K562 (cell line): ENCODE results near the gene PDE4D. TPM values are rescaled to one million over a fixed set of nuclear protein-coding genes. Genes with fewer than 3 reads are reported as not detected.

Source experiments
- ATAC-seq: fragments of 200-7000 bp; cut with Tn5 transposase; 3 replicates; pipeline ENCODE4 v1.9.1; 2020; ENCODE audit warnings: moderate library complexity
- BruUV-seq: library from RNA; stranded (reverse); fragments of 400-500 nt; replicated peaks from 2 replicates; lab custom pipeline; 2021; lab: Mats Ljungman, UMichigan
- CTCF ChIA-PET: fragments of 300-600 bp; formaldehyde crosslinking; extraction: SDS; loops from one replicate; lab custom pipeline; 2021; ENCODE audit warnings: low intra/inter-chr PET ratio; lab: Yijun Ruan, JAX
- POLR2A ChIA-PET: fragments of 300-600, 350-650 bp; sonication (Branson Sonifier 250); formaldehyde crosslinking; extraction: SDS; loops from one replicate; lab custom pipeline; 2021; ENCODE audit warnings: antibody characterized with exemption, inconsistent platforms; lab: Yijun Ruan, JAX
- DNase-seq, 4 experiments: peaks; one replicate each; pipeline versions ENCODE4 v3.0.0 to v3.0.0-alpha.2; 2011 to 2018; ENCODE audit warnings: low spot score in 3 of 4, mixed read lengths in 3 of 4; ENCODE audit errors: extremely low read depth in 1 of 4
- FAIRE-seq: peaks from 2 replicates; lab custom pipeline; 2011; peaks lifted over from hg19 to GRCh38; lab: Jason Lieb, UNC
- H2AFZ ChIP-seq: 2 replicates; pipeline ENCODE4 v1.6.0; 2011; ENCODE audit warnings: low read depth, low read length, control low read depth, inconsistent platforms
- H3K27ac ChIP-seq: fragments of 200-600 bp; 3 replicates; pipeline ENCODE4 v1.8.0; 2011; ENCODE audit warnings: low read depth, mild to moderate bottlenecking, control low read depth, inconsistent platforms, low read length, moderate library complexity, mixed read lengths; ENCODE audit errors: extremely low read depth
- H3K27me3 ChIP-seq, 2 experiments: fragments of 300-600 bp in 1 of 2; 2 replicates in 1 of 2; 3 replicates in 1 of 2; pipeline versions ENCODE4 v1.6.0 to v1.8.0; 2011; ENCODE audit warnings: inconsistent platforms in 2 of 2, low read length in 2 of 2, mild to moderate bottlenecking in 1 of 2, mixed read lengths in 1 of 2, moderate library complexity in 1 of 2; ENCODE audit not compliant: control insufficient read depth in 2 of 2, insufficient read depth in 2 of 2
- H3K36me3 ChIP-seq: fragments of 300-600 bp; 3 replicates; pipeline ENCODE4 v1.8.0; 2011; ENCODE audit warnings: mild to moderate bottlenecking, low read length, inconsistent platforms; ENCODE audit not compliant: control insufficient read depth, insufficient read depth
- H3K4me1 ChIP-seq, 2 experiments: fragments of 200-600 bp in 1 of 2; replicated peaks in 1 of 2; 2 replicates in 1 of 2; 3 replicates in 1 of 2; pipeline versions ENCODE4 v1.5.1 to v1.8.0; 2011; ENCODE audit warnings: inconsistent platforms in 2 of 2, low read length in 2 of 2, mild to moderate bottlenecking in 1 of 2, mixed read lengths in 1 of 2, moderate library complexity in 1 of 2; ENCODE audit not compliant: control insufficient read depth in 2 of 2, insufficient read depth in 2 of 2
- H3K4me2 ChIP-seq: 2 replicates; pipeline ENCODE4 v1.6.1; 2011; ENCODE audit warnings: low read length, control low read depth, inconsistent platforms, mixed read lengths; ENCODE audit not compliant: insufficient read depth
- H3K4me3 ChIP-seq: fragments of 200-600 bp; sonication (generic), shearing (Covaris generic); 2 replicates; pipeline ENCODE4 v1.5.1; 2016; ENCODE audit warnings: control low read depth, inconsistent platforms
- H3K79me2 ChIP-seq: fragments of 200-600 bp; 3 replicates; pipeline ENCODE4 v1.8.0; 2011; ENCODE audit warnings: low read length, inconsistent platforms; ENCODE audit not compliant: control insufficient read depth, insufficient read depth
- H3K9ac ChIP-seq, 2 experiments: 2 replicates each; pipeline versions ENCODE4 v1.6.0 to v1.6.1; 2011; ENCODE audit warnings: low read depth in 2 of 2, low read length in 2 of 2, control low read depth in 1 of 2, inconsistent platforms in 1 of 2, mild to moderate bottlenecking in 1 of 2, mixed read lengths in 1 of 2; ENCODE audit not compliant: insufficient read depth in 1 of 2
- H3K9me1 ChIP-seq: one replicate; pipeline ENCODE4 v1.6.0; 2011; ENCODE audit warnings: inconsistent platforms, mild to moderate bottlenecking, low read length, moderate library complexity; ENCODE audit not compliant: control insufficient read depth, insufficient read depth
- H3K9me3 ChIP-seq: replicated peaks from 2 replicates; pipeline ENCODE4 v1.5.1; 2011; ENCODE audit warnings: low read depth, low read length, inconsistent platforms; ENCODE audit not compliant: control insufficient read depth, insufficient read depth
- H4K20me1 ChIP-seq: replicated peaks from 2 replicates; pipeline ENCODE4 v1.6.1; 2011; ENCODE audit warnings: low read length, inconsistent platforms, mixed read lengths; ENCODE audit not compliant: control insufficient read depth, insufficient read depth
- MEF2D ChIP-seq: conservative IDR thresholded peaks from 2 replicates; pipeline ENCODE4 v1.6.1; 2016; ENCODE audit warnings: low read depth, missing genetic modification characterization, missing compliant biosample characterization
- NR0B1 ChIP-seq: fragments of 450-650 bp; IDR thresholded peaks from one replicate; pipeline ENCODE4 v1.6.1; 2018; ENCODE audit warnings: mild to moderate bottlenecking, moderate library complexity; ENCODE audit not compliant: partially characterized antibody
- PCBP2 ChIP-seq: fragments of 200-400 bp; formaldehyde crosslinking; IDR thresholded peaks from 2 replicates; pipeline ENCODE4 v1.6.1; 2018; ENCODE audit warnings: low read length, low read depth, mild to moderate bottlenecking, moderate library complexity; ENCODE audit not compliant: poor library complexity, severe bottlenecking
- PML ChIP-seq: IDR thresholded peaks from 2 replicates; pipeline ENCODE4 v1.6.1; 2012; ENCODE audit warnings: low read length, inconsistent platforms
- POLR2B ChIP-seq: fragments of 450-650 bp; IDR thresholded peaks from 2 replicates; pipeline ENCODE4 v1.6.1; 2018; ENCODE audit warnings: low read depth; ENCODE audit not compliant: partially characterized antibody
- PRMT5 ChIP-seq: sonication (generic); formaldehyde crosslinking; IDR thresholded peaks from 2 replicates; pipeline ENCODE4 v1.5.0; 2020; ENCODE audit warnings: missing genetic modification reagents
- SIX5 ChIP-seq, 2 experiments: IDR thresholded peaks; 2 replicates each; pipeline ENCODE4 v1.6.1; 2011; ENCODE audit warnings: low read length in 2 of 2, borderline replicate concordance in 1 of 2, low read depth in 1 of 2, mild to moderate bottlenecking in 1 of 2, moderate library complexity in 1 of 2; ENCODE audit not compliant: insufficient read depth in 1 of 2
- ZBTB11 ChIP-seq, 3 experiments: fragments of 200-800 bp in 1 of 3; fragments of 250-450 bp in 1 of 3; fragments of 450-650 bp in 1 of 3; sonication (Bioruptor Pico) in 1 of 3; sonication (Bioruptor generic) in 1 of 3; formaldehyde crosslinking in 1 of 3; IDR thresholded peaks; 2 replicates each; pipeline versions ENCODE4 v1.6.1 to v1.8.0; 2016 to 2022; ENCODE audit warnings: mild to moderate bottlenecking in 2 of 3, missing genetic modification characterization in 2 of 3, missing compliant biosample characterization in 1 of 3, moderate library complexity in 1 of 3
- ZNF311 ChIP-seq: fragments of 250-450 bp; sonication (Bioruptor Pico); IDR thresholded peaks from 2 replicates; pipeline ENCODE4 v1.4.0; 2020; ENCODE audit warnings: mild to moderate bottlenecking, moderate library complexity
- ZNF436 ChIP-seq: fragments of 250-450, 450-650 bp; sonication (Bioruptor Pico); formaldehyde crosslinking; IDR thresholded peaks from 2 replicates; pipeline ENCODE4 v1.7.0; 2020; ENCODE audit warnings: mild to moderate bottlenecking
- WGBS: fragments of 100-300 bp; shearing (Covaris generic); methylation state at CpG from one replicate; pipeline ENCODE4 v1.1.6; 2016; ENCODE audit warnings: low coverage, mixed read lengths; ENCODE audit not compliant: insufficient coverage; ENCODE audit errors: missing lambda C conversion rate; 5-methylcytosine and 5-hydroxymethylcytosine counted together
- in situ Hi-C: fragments of 300-500 bp; cut with MboI; formaldehyde crosslinking; loops from 4 replicates; pipeline ENCODE4 v1.15.0; 2018; ENCODE audit warnings: inconsistent platforms, mixed read lengths
- intact Hi-C: fragments of 100-400 bp; cut with micrococcal nuclease; formaldehyde crosslinking; loops from 2 replicates; pipeline ENCODE4 v1.14.2; 2022
- polyA plus RNA-seq, 8 experiments: library from polyadenylated mRNA; depleted of rRNA in 4 of 8; stranded (reverse) in 5 of 8; unstranded in 3 of 8; fragments of >200 nt; fragmentation: Nextera tagmentation in 2 of 8; fragmentation: Illumina TruSeq in 1 of 8; extraction: Ambion mirVana in 2 of 8; extraction: Trizol in 1 of 8; gene quantifications; 2 replicates each; pipeline versions ENCODE4 v1.2.1 to v1.2.3, GENCODE V29; 2011 to 2014; ENCODE audit warnings: inconsistent platforms in 1 of 8, missing spikeins in 1 of 8
- total RNA-seq, 7 experiments: library from RNA; depleted of rRNA in 6 of 7; stranded (reverse); fragments of >200 nt in 6 of 7; fragmentation: Illumina TruSeq in 2 of 7; extraction: Trizol in 2 of 7; gene quantifications; 2 replicates each; pipeline versions ENCODE4 v1.2.1 to v1.2.3, GENCODE V29; 2011 to 2021; ENCODE audit warnings: low replicate concordance in 1 of 7
- TF ChIP-seq, protein P1 (sequence below): fragments of 200-800 bp; sonication (Bioruptor generic); IDR thresholded peaks from 2 replicates; pipeline ENCODE4 v1.6.1; 2017; ENCODE audit warnings: missing genetic modification characterization, missing compliant biosample characterization
- TF ChIP-seq, protein P2 (sequence below), 2 experiments: fragments of 450-650 bp in 1 of 2; sonication (generic) in 1 of 2; formaldehyde crosslinking; conservative IDR thresholded peaks; 2 replicates each; pipeline versions ENCODE4 v1.4.0 to v1.8.1; 2020 to 2022; ENCODE audit warnings: mild to moderate bottlenecking in 1 of 2, missing genetic modification reagents in 1 of 2
- TF ChIP-seq, protein P3 (sequence below): fragments of 450-650 bp; IDR thresholded peaks from 2 replicates; pipeline ENCODE4 v1.6.1; 2018; ENCODE audit warnings: mild to moderate bottlenecking, low read depth; ENCODE audit not compliant: partially characterized antibody

The PDE4D gene
- total and polyA plus RNA-seq, 9 of the 15 experiments (the other 6 are each of a cell fraction or from before 2014, with no cell fraction given): 0.04 to 0.46 (median 0.13) TPM

- TF ChIP-seq PML (no peak), ZNF311 (no peak), ZBTB11 (CRISPR knock-in tag; IDR thresholded peaks at IDR 0.05) (no peak), POLR2B (no peak), PRMT5 (CRISPR knock-in tag) (no peak), NR0B1 (no peak), SIX5 (IDR thresholded peaks at IDR 0.05; ENCODE audit: borderline replicate concordance in 1 of 2, insufficient read depth in 1 of 2, low read depth in 1 of 2, low read length in 2 of 2) (no peak), PCBP2 (no peak), MEF2D (no peak), ZNF436 (CRISPR knock-in tag) (no peak)
- TF ChIP-seq, protein P1, sequence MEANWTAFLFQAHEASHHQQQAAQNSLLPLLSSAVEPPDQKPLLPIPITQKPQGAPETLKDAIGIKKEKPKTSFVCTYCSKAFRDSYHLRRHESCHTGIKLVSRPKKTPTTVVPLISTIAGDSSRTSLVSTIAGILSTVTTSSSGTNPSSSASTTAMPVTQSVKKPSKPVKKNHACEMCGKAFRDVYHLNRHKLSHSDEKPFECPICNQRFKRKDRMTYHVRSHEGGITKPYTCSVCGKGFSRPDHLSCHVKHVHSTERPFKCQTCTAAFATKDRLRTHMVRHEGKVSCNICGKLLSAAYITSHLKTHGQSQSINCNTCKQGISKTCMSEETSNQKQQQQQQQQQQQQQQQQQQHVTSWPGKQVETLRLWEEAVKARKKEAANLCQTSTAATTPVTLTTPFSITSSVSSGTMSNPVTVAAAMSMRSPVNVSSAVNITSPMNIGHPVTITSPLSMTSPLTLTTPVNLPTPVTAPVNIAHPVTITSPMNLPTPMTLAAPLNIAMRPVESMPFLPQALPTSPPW (CRISPR knock-in tag): no peak
- TF ChIP-seq, protein P2, sequence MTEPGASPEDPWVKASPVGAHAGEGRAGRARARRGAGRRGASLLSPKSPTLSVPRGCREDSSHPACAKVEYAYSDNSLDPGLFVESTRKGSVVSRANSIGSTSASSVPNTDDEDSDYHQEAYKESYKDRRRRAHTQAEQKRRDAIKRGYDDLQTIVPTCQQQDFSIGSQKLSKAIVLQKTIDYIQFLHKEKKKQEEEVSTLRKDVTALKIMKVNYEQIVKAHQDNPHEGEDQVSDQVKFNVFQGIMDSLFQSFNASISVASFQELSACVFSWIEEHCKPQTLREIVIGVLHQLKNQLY (CRISPR knock-in tag; conservative IDR thresholded peaks at IDR 0.05): no peak
- TF ChIP-seq, protein P3, sequence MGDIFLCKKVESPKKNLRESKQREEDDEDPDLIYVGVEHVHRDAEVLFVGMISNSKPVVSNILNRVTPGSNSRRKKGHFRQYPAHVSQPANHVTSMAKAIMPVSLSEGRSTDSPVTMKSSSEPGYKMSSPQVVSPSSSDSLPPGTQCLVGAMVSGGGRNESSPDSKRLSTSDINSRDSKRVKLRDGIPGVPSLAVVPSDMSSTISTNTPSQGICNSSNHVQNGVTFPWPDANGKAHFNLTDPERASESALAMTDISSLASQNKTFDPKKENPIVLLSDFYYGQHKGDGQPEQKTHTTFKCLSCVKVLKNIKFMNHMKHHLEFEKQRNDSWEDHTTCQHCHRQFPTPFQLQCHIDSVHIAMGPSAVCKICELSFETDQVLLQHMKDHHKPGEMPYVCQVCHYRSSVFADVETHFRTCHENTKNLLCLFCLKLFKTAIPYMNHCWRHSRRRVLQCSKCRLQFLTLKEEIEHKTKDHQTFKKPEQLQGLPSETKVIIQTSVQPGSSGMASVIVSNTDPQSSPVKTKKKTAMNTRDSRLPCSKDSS: no peak
- TF ChIP-seq, all 486 proteins: peak for 0
- in situ Hi-C loops (no loop called here), intact Hi-C loops (no loop called here)
- BruUV-seq: no TSS peak
- 0% methylated on average over 1 of the region's 1 CpG for WGBS
- Histone ChIP-seq H2AFZ (no peak overlapping the region), H3K9ac (no peak overlapping the region), H3K27ac (no peak overlapping the region), H3K79me2 (no peaks in the 10 kb centered on the region), H3K9me3 (no peaks in the 10 kb centered on the region), H3K27me3 (no peaks in the 10 kb centered on the region), H3K4me1 (no peaks in the 10 kb centered on the region), H3K4me3 (no peak overlapping the region), H3K36me3 (no peaks in the 10 kb centered on the region), H3K4me2 (no peak overlapping the region), H4K20me1 (no peaks in the 10 kb centered on the region), H3K9me1 (no peaks in the 10 kb centered on the region)
- ChIA-PET POLR2A (no interaction called here), CTCF (no interaction called here)
- DNase-seq (no peak), ATAC-seq (no peak), FAIRE-seq (no peak)
These were observed 477.1 kb downstream of the PDE4D start for GRCh38 chr5:59416451-59416850.
